Posterior cingulate gyrus (tissue), 11 donors: Measurements from ENCODE around the gene TSHZ1.
"Not testable (repeated sequence)": the region's sequence is repeated elsewhere in the genome, so short reads cannot be mapped to it uniquely, and the experiment has no call there.

ENCODE experiments used
- DNase-seq, 10 donors: peaks; one replicate each; pipeline versions ENCODE4 v3.0.0 to v3.0.0-alpha.2; 2020 to 2021; ENCODE audit warnings: mixed read lengths in 3 of 10
- intact Hi-C: fragments of 100-400 bp; cut with DNase I; formaldehyde crosslinking; loops from one replicate; pipeline ENCODE4 v1.15.1; 2023

Gene TSHZ1

GRCh38 chr18:75179819-75180600, 30.6 kb upstream of the TSHZ1 start:
- no peak for DNase-seq
- intact Hi-C loops = no loop called here

DNA sequence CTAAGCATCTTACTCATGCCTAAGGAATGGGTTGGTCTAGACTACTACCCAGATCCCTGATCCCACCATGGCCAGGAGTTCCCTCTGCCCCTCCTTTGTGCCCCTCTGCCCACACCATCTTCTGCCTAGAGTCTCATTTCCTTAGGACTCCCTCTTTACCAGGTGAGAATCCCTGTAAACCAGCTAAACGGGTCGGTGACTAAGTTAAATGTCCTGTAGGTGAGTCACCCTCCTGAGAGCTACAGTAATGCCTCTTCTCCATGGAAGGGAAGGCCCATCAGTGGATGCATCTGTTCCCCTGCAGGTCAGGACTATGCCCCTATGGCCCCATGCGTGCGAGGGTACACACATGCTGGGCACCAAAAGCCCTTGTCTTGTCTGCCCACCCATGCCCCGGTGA, 27.1 kb upstream of the TSHZ1 start:
- intact Hi-C loops = no loop called here
- no peak for DNase-seq

- intact Hi-C loops = no loop called here
- no peak for DNase-seq
Measured at GRCh38 chr18:75183973-75184493, 26.6 kb upstream of the TSHZ1 start.

- intact Hi-C loops = no loop called here
- DNase-seq = no peak
Measured at GRCh38 chr18:75185460-75185859, 25.1 kb upstream of the TSHZ1 start.

DNA sequence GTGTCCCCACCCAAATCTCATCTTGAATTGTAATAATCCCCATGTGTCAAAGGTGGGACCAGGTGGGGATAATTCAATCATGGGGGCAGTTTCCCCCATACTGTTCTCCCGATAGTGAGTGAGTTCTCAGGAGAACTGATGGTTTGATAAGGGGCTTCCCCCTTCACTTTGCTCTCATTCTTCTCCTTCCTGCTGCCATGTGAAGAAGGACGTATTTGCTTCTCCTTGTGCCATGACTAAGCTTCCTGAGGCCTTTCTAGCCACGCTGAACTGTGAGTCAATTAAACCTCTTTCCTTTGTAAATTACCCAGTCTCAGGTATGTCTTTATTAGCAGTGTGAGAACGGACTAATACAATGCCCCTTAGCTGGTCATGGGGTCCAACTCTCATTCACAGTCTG, 22.9 kb upstream of the TSHZ1 start:
- intact Hi-C loops, DNase-seq: not testable (repeated sequence)

- DNase-seq = no peak
- intact Hi-C loops = no loop called here
Measured at GRCh38 chr18:75189696-75190095, 20.9 kb upstream of the TSHZ1 start.

- intact Hi-C loops = no loop called here
- no peak for DNase-seq
Measured at GRCh38 chr18:75192899-75193298, 17.7 kb upstream of the TSHZ1 start.

- no peak for DNase-seq
- intact Hi-C loops = no loop called here
Measured at GRCh38 chr18:75198036-75198435, 12.6 kb upstream of the TSHZ1 start.

DNA sequence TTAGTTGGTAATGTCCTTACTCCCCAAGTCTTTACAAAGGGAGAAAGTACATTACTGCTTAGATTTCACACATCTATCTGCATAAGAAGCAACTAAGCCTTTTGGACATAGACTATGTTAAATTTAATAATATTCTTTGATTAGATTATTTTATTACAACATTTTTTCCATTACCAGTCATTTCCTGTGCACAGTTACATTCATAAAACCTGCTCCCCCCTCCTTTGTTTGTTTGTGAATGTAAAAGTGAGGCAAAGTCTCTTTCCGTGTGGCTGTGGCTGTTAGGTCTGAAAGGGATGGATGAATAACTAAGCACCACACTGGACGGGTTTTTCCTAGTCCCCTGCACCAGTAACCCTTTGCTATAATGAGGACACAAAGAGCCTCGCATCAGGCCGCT, 11.3 kb upstream of the TSHZ1 start:
- DNase-seq = no peak
- intact Hi-C loops = no loop called here

DNA sequence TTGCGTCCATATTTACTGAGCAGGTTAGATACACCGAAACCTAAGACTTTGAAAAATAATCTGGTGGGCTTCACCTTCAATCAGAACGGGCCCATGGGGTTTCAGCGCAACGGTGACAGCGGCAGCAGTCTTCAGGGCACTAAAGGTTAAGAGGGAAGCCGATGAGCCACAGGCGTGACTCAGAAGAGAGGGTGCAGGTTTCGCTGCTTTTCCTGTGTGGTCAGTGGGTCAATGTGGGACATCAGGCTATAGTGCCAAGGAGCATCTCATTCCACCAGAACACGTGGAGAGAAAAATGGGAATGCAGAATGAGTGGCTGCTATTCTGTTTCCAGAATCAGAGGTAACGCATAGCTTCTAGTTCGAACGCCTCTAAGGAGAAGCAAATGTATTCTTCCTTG, 10.5 kb upstream of the TSHZ1 start:
- no peak for DNase-seq
- intact Hi-C loops = no loop called here

- intact Hi-C loops = no loop called here
- no peak for DNase-seq
Measured at GRCh38 chr18:75200605-75201280, 9.9 kb upstream of the TSHZ1 start.

DNA sequence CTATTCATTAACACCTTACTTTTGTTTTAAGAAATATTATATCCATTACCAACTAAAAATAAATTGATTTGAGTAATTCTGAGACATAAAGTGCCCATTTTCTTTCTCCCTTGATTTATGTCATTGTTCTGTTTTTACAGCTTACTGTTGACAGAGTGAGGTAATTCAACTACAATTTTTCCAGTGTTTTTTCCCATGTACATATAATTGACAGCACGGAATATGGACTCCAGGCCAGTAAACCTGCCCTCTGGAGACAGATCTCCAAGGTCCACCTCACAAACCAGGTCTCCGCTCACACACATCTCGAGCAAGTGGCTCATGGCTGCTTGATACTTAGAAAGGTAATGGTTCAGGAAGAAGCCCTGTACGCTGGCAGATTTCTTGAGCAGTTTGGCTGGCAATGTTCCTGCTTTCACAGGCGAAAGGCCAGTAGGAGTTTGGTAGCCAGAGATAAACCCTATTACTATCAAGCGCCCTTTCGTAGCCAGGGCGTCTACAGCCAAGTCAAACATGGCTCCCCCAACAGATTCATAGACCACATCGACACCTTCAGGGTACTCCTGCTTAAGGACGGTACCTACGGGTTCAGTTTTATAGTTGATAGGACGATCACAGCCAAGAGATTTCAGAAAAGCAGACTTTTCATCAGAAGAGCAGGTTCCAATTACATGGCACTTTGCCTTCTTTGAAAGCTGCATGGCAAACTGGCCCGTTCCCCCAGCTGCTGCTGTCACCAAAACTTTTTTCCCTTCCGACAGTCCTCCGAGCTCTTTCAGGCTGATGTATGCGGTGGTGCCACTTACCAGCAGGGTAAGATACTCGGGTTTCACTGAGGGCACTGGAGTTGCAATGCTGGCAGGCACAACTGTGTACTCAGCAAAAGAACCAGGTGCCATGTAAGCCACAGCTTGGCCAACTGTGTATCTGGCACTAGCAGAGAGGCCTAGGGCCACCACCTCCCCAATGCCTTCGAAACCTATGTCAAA, 9.0 kb upstream of the TSHZ1 start:
- DNase-seq = no peak
- intact Hi-C loops = no loop called here

GRCh38 chr18:75202696-75203365, 7.8 kb upstream of the TSHZ1 start:
- no peak for DNase-seq
- intact Hi-C loops = no loop called here

DNA sequence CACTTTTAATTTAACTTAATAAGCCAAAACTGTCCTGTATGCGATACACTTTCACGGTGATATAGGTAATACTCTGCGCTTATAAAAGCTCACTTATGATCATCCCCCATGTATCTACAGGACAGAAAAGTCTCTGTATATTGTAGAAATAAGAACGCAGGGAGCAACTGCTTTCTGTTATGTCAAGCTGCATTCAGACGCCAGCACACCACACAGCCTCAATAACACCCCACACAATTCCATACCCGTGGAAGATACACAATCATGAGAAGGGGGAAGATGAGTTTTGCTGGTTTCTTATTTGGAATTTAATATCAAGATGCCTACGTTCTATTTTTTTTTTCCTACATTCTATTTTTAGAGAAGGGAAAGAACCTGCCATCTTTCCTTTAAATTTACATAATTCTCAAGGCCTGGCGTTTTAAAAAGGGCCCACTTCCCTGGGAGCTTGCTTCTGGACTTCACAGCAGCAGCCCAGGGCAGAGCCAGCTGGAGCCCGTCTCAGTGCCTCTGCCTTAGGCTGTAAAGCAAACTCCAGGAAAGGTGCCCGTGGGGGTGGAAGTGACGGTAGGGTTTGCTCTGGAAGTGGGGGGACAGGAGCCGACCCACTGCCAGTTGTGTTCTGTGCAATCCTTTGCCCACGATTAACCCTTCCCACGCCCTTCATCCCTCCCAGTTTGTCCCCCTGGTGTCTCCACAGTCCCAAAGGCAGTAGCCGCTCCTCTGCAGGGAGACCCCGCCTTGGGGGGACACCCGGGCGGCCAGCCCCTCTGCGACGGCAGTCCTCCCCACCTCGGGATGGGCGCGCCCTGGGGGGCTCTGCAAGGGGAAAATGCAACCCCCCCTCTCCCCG, 7.0 kb upstream of the TSHZ1 start:
- intact Hi-C loops = no loop called here
- DNase-seq = peak in 6 of 10 donors; percentile 56 to 92 (median 72)

- intact Hi-C loops = no loop called here
- peak in 1 of 10 donors; percentile 85 for DNase-seq
Measured at GRCh38 chr18:75204269-75204731, 6.3 kb upstream of the TSHZ1 start.

GRCh38 chr18:75204732-75205513, 5.7 kb upstream of the TSHZ1 start:
- DNase-seq = peak in 1 of 10 donors; percentile 21
- intact Hi-C loops = no loop called here

DNA sequence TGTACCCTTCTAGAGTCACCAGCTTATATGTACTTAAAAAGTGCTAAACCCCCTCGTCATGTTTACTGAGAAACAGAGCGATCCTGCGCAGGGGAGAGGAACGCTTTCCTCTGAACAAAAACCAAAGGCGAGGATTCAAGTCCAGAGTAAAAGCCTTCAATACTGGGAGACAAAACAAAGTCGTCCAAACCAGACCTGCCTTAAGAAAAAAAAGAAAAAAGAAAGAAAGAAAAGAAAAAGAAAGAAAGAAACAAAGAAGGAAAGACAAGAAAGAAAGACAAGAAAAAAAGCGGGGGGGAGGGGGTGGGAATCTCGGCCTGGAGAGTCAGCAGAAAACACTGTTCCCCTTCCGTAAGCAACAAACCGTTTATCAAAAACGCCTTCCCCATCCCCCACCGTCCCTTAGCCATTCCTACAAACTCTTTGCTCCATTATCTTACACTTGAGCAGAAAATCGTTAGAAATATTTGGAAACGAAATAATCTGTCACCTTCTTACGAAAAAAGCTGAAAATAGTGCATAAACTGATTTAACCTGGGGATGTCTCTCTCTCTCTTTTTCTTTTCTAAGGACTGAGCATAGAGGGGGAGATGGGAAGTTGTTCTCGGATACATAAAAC, 5.0 kb upstream of the TSHZ1 start:
- no peak for DNase-seq
- intact Hi-C loops = no loop called here
